Hepatocyte (in vitro differentiated cells): Measurements from ENCODE around the gene KPNA6.

Source experiments
- CTCF ChIP-seq: fragments of 200-600 bp; sonication (generic); IDR thresholded peaks from 2 replicates; pipeline ENCODE4 v1.5.1; 2016; ENCODE audit warnings: antibody characterized with exemption, mild to moderate bottlenecking; ENCODE audit not compliant: poor library complexity
- EZH2 ChIP-seq: fragments of 200-600 bp; sonication (generic); IDR thresholded peaks from 2 replicates; pipeline ENCODE4 v1.6.1; 2016; ENCODE audit warnings: antibody characterized with exemption, mild to moderate bottlenecking, borderline replicate concordance
- EZH2phosphoT487 ChIP-seq: fragments of 200-600 bp; sonication (generic); IDR thresholded peaks from one replicate; pipeline ENCODE4 v1.6.1; 2018; ENCODE audit warnings: antibody characterized with exemption, mild to moderate bottlenecking, low read depth, moderate library complexity; ENCODE audit not compliant: unreplicated experiment, severe bottlenecking

GRCh38 chr1:32099426-32099825 is 8.4 kb upstream of the KPNA6 start:
- no peak for TF ChIP-seq EZH2
- TF ChIP-seq CTCF = no peak
- TF ChIP-seq EZH2phosphoT487 = no peak
